ENCODE results near the gene CYP51A1.
"Not testable (repeated sequence)": the region's sequence is repeated elsewhere in the genome, so short reads cannot be mapped to it uniquely, and the experiment has no call there.

The CYP51A1 gene

DNA sequence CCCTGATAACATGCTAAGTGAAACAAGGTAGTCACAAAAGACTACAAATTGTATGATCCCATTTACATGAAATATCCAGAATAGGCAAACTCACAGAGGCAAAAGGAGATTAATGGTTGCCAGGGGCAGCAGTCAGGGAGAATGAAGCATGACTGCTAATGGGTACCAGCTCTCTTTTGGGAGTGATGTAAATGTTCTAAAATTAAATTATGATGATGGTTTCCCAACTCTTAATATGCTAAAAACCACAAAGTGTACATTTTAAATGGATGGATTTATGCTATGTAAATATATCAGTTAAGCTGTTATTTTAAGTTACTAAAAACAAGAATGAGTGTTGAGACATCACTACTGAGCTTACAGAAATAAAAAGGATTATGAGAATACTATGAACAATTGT, 12.6 kb downstream of the CYP51A1 start:
- no peak for DNase-seq

DNA sequence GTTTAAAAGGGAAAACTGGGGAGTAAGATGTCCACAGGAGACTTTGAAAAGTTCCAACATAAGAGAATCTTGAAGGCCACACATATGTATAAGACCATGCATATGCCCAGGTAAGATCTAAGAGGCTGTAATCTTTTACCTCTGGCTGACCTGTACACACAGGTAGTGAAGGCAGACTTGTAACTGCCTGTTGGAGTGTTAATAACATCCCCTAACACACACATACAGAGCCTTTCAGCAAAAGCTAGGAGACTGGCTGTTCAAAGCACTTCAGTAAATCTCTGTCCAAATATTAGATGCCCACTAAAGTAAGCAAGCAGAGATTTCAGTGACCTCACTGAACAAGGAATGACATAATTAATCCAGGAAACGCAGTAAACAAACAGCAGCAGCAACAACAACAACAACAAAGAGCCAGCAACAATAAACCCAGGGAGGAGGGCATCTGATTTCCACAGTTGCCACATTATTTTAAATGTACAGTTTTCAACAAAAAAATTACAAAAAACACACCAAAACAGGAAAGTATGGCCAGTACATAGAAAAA, 15.0 kb downstream of the CYP51A1 start:
- DNase-seq = no peak

DNA sequence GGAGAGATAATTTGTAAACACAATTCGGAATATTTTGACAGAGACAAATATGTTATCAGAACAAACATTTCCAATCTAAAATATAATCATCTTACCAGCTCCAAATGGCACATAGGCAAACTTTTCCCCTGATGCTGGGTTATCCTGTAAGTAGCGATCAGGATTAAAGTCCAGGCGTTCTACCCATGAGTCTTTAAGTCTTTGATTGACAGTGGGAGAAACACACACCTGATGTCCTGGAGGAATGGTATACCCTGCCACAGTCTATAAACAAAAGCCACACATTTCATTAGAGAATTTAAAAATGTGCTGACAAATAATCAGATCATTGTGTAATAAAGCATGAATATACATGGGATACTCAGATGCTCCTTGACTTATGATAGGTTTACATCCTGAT, 17.3 kb downstream of the CYP51A1 start:
- DNase-seq = no peak

DNA sequence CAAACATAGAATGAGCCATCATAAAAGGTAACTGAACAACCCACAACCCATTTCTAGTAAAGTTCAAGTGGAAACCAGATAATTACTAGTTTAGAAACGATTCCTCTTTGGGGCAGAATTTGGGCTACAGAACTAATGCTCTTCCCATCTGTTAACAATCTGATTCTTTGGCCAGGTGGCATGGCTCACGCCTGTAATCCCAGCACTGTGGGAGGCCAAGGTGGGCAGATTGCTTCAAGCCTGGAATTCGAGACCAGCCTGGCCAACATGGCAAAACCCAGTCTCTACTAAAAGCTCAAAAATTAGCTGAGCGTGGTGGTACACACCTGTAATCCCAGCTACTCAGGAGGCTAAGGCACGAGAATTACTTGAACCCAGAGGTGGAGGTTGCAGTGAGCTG, 18.5 kb downstream of the CYP51A1 start:
- no peak for DNase-seq

DNA sequence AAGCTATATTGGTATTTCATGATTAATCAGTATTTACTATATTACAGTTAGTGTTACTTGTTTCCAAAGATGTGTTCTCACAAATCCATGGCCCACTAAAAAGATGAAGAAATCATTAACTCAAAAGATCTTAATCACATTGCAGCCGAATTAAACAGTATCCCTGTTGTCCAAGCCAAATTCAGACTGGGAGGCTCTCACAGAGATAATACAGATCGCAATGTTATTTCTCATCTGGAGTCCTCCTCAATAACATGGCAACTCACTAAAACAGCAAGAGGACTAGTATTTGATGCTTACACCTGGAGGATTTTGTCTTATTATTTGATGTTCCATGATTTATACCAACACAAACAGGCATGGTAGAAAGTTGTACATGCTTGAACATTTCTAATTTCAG, 23.4 kb downstream of the CYP51A1 start:
- no peak for DNase-seq

DNA sequence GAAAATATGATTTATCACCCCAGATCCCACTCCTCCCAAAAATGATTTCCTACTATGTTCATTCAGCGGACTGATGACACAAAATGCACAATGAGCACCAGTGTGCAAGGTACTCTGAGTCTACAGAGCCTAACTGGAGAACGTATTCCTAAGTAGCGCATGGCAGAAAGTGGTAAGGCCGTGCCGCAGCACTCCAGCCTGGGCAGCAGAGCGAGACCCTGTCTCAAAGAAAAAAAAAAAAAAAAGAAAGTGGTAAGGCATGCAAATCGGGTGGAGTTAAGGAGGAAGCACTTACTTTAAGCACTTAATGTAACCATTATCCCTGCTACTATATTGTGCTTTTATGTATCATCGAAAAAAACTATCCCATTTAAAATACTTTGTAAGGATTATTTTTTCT, 25.5 kb downstream of the CYP51A1 start:
- DNase-seq = no peak

DNA sequence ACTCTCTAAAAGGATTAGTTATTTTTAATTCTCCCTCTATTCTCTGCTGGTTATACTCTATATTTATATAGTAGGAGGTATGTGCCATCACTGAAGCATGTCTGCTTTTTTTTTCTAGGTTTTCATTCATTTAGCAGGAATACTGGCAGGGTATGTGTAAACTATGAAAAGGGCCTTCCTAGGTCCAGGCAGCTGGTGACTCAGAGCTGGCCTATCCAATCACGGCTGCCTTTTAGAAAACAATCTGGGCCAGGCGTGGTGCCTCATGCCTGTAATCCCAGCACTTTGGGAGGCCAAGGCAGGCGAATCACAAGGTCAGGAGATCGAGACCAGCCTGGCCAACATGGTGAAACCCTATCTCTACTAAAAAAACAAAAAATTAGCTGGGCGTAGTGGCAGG, 31.4 kb downstream of the CYP51A1 start:
- not testable (repeated sequence) for DNase-seq

DNA sequence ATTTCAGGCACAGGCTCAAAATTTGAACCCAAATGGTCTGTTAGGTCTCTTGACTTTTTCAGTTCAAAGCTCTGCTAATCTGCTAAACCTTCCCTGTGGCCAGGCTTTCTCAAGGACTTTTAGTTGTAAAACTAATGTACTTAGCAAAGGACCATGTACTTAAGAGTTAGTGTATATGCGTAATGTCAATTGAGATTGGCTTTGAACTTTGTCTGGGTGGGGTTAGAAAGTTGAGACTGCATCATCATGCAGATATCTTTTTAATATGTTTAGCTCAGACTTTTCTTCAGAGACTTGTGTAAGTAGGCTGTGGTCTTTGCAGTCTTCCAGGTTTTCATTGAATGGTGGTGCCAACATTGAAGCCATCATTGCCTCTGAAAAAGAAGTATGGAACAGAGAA, 33.7 kb downstream of the CYP51A1 start:
- DNase-seq = no peak

DNA sequence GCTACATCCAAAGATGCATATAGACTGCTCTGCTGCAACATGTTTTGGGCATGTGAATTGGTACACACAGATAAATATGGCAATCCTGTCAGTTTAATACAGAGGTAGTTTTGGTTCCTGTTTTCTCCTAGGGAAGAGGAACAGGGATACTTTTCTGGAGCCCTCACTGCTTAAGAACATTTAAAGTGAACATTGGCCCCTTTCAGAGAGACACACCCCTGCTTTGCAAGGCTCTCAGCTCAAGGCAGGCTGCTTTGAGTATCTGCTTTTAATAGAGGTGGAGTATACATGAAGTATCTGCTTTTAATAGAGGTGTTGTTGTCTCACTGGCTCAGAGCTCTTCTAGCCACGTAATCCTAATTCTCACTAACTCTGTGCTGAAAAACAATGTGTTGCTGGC, 38.9 kb downstream of the CYP51A1 start:
- no peak for DNase-seq

DNA sequence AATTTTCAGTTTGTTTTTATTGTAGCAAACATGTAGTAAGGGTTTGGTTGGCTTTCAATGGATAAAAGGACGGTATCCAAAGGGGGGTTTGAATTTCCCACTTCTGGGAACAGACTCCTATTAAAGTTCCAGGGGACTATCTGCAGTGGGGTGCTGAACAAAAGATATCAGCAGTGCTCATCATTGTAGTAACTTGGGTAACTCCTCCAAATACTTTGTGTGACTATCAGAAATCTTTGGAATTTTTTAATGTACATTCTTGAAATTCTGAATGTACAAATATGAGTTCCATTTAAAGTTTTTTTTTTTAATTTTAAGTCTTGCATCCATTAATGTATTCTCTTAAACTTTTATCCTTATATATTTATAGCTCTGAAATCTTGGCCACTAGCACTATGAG, 42.1 kb downstream of the CYP51A1 start:
- no peak for DNase-seq

DNA sequence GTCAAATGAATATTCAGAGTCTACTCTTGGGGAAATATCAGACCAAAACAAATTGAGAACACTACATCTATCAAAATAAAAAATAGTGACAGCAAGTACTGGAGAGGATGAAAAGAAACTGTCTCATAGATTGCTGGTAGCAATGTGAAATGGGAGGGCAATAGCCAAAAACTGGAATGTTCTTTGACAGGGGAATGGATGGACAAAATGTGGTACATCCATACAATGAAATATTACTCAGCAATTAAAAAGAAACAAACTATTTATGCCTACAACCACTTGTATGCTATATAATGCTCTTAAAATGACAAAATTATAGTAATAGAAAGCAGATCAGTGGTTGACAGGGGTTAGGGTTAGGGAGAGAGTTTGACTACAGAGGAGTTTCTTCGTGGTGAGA, 46.0 kb downstream of the CYP51A1 start:
- no peak for DNase-seq

DNA sequence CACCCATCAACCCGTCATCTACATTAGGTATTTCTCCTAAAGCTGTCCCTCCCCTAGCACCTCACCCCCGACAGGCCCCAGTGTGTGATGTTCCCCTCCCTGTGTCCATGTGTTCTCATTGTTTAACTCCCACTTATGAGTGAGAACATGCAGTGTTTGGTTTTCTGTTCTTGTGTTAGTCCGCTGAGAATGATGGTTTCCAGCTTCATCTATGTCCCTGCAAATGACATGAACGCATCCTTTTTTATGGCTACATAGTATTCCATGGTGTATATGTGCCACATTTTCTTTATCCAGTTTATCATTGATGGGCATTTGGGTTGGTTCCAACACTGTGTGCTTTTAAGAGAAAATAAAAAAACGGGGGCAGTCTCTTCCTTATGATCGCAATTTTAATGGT, 50.4 kb downstream of the CYP51A1 start:
- DNase-seq = not testable (repeated sequence)

DNA sequence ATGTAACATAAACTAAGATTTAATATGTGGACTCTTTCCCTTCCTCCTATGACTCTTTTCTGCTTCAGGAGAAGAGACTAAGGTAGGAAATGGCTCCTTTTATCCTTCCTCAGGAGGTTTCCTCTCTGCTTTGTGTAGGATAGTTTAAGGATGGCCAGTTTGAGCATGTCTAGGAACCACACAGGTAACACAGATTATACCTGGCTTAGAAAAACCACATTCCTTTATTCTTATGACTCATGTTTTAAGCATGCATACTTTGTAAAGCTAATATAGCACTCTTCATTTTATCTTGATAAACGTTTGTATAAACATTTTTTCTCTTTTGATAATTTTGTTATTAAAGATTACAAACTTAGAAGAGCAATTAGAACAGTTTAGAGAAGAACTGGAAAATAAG, 57.8 kb downstream of the CYP51A1 start:
- DNase-seq = no peak

DNA sequence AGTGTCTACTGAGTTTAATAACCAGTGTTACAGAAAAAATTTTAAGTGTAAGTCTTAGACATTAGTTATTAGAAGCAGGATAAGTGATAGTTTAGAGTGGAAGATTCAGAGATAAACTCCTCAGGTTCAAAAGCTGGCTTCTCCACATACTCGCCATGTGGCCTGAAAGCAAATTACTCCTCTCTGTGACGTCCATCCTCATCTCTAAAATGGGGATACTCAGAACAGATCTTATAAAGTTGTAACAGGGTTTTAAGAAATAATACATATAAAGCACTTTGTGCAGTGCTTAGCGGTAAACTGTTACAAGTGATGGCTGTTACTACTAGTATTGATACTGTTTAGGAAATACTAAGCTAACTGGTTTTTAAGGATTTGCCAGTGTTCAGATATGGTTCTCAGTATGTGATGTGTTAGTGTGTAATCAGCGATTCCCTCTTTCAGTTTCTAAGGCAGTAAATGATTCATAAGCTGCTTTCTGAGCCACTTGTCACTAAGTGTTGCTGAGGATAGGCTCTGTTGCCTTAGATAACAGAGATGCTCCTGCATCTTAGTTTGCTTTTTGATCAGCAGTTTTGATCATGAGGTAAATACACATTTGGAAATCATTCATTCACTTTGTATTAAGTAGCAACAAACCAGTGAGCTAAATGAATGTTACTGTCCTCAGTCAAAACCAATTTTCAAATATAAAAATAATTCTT, 58.7 kb downstream of the CYP51A1 start:
- no peak for DNase-seq

DNA sequence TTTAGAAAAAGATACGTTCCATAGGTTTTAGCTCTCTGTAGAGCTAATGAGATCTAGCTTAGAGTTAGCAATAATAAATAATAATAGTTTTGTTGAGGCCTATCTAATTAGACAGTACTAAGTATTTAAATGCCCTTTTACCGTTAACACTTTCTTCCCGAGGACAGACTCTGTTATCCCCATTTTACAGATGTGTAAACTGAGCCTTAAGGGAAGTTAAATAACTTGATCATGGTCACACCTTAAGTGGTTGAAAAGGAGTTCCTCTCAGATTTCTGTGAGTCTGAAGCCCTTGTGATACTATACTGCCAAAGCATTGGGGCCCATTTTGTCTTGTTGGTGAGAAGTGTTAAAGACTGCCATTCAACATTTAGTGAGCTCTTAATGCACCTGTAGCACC, 61.6 kb downstream of the CYP51A1 start:
- no peak for DNase-seq

DNA sequence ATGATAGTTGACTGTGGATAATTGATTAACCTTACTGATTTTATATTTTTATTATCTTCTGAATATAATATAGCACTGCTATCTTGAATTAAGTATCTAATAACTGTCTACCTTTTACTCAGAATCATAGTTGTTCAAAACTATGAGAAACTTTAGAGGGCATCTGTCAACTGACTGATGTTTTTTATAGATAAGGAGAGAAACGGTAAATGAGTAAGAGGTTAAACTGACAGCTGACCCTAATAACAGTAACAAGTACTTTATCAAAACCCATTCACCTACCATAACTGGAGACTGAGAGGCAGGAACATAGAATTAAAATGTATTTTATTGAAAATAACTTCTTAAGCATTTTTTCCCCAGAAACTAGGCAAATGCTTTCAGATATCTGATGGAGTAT, 62.2 kb downstream of the CYP51A1 start:
- DNase-seq = peak; percentile 59

DNA sequence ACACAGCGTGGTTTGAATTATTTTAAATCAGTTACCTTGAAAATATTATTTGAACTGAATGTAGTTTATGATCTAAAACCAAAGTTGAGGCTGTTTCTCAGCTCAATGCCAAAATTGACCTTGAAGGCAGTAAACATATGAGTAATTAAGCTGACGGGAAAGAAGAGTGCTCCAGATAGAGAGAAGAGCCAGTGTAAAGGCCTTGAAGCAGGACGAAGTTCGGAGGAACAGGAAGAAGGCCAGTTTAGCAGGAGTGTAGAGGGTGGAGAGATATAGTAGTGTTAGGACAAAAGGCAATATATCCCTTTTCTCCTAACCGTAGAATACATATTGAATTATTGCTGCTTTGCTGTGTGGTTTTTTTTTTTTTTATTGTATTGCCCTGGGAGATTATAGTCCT, 63.2 kb downstream of the CYP51A1 start:
- DNase-seq = no peak

DNA sequence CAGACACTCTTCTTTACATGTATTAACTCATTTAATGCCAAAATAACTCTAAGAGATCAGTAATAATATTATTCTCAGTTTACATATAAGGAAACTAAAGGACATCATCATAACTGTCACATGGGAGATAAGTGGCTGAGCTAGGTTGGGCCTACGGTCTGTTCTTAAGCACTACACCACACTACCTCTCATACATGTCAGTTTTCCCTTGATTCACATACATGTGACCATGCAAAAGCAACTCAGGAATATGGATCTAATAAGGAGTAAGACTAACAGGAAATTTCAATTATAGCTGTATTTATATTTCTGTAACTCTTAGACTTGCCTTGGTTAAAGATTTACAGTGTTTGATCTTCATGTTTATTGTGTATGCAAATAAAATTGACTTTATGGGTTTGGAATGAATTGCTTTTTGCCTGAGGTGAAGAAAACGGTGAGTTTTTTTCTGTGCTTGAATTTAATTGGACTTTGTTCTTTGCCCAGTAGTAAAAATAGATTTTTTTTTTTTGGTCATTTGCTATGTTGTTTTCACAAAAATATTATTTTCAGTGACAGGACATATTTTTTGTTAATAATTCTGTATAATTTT, 69.7 kb downstream of the CYP51A1 start:
- DNase-seq = no peak

Measured in hematopoietic multipotent progenitor cell treated with erythropoietin and hydrocortisone succinate and interleukin-3 and kit ligand, for 6 days (in vitro differentiated cells).